IPS-18c (cell line): ENCODE measurements around the gene LOXHD1.

ENCODE experiments used
- H3K4me3 ChIP-seq: 2 replicates; pipeline ENCODE4 v1.7.0; 2013; ENCODE audit warnings: low read depth, mild to moderate bottlenecking, low read length, moderate library complexity; ENCODE audit not compliant: insufficient read depth
- H3K9me3 ChIP-seq: one replicate; pipeline ENCODE4 v1.6.1; 2013; ENCODE audit warnings: mild to moderate bottlenecking, low read length, moderate library complexity; ENCODE audit not compliant: control insufficient read depth, insufficient read depth

The LOXHD1 gene

GRCh38 chr18:46642561-46642960 is 14.5 kb downstream of the LOXHD1 start:
- Histone ChIP-seq H3K4me3 (no peak overlapping the region), H3K9me3 (peaks cover 2% of the 10 kb centered on the region)

GRCh38 chr18:46641917-46642316 is 15.1 kb downstream of the LOXHD1 start:
- peaks cover 2% of the 10 kb centered on the region for H3K9me3 ChIP-seq
- no peak overlapping the region for H3K4me3 ChIP-seq

DNA sequence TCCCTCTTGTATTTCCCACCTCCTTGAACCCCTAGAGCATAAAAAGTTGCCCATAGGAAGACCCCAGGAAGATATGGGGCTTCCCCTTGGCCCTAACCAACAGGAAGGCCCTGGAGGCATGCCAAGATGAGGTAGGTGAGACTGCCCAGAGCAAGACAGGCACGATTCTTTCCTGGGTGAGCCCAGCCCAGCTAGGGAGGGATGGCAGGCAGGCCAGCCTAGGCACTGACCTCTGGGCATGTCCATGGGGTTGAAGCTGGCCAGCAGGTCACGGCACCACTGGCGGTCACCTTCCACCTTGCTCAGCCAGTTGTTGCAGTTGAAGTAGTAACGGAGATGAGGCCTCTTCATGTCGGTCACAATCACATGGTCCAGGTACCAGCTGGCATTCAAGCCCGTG is 17.6 kb downstream of the LOXHD1 start:
- H3K4me3 ChIP-seq: no peak overlapping the region
- peaks cover under 1% of the 10 kb centered on the region for H3K9me3 ChIP-seq

GRCh38 chr18:46636040-46636630 is 20.9 kb downstream of the LOXHD1 start:
- no peaks in the 10 kb centered on the region for H3K9me3 ChIP-seq
- H3K4me3 ChIP-seq: no peak overlapping the region

DNA sequence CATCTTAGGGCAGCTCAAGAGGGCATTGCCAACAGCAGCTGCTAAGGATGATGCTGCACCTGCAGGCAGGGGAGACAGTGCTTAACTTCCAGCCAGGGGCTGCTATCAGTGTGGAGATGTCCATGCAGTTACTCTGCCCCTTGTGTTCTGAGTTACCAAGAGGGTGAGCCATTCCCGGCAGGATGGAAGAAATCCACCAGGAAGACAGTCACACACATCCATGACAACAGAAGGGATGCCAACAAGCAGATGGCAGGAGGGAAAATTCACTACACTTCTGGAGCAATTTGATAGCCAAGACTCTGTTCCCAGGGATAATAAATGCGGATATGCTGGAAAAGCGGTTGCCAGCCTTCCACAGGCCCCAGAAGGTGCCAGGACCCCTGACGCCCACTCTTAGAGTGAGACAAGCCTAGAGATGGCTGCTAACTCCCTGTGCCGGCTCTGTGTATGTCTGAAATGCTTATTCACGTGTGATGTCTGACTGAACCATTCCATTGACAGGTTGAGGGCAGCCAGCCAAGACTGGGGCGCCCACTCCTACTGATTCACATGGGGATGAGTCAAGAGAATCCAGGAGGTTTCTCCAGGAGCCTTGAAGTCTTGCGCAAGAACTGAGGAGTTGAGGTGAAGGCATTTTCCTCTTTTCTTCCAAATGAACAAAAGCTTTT is 24.5 kb downstream of the LOXHD1 start:
- H3K4me3 ChIP-seq: no peak overlapping the region
- H3K9me3 ChIP-seq: no peaks in the 10 kb centered on the region

DNA sequence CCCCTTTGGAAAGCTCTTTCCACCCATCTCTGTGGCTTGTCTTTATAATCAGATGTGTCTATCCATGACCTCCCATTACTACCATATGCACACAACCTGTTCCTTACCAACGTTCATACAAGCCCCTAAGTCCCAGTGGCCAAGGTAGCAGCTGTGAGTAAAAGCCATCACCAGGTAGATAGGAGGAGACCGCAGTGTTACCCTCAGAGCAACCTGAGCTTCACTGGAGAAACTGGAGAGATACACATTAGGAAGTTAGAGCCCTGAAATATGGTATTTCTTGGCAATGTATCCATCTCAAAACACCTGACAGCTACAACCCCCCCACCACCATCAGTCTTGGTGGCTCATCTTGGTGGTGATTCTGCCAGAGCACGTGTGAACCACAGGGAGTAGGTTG is 26.0 kb downstream of the LOXHD1 start:
- Histone ChIP-seq H3K9me3 (no peaks in the 10 kb centered on the region), H3K4me3 (no peak overlapping the region)

DNA sequence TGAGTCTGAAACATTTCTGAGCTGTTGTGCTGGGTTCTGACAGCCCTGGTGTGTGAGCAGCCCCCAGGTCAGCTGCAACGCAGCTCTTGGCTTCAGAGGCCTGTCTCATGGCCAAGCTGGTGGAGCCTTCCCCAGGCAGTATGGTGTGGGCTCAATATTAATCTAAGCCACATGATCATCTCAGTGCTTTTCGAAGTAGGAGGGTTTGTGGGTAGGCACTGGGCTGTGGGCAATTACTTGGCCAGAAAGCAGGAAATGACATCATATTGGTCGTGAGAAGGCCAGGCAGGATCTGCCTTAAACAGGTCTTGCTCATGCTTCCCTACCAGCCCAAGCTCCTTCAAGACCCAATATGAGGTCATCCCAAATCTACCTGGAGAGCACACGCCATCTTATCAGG is 26.9 kb downstream of the LOXHD1 start:
- no peaks in the 10 kb centered on the region for H3K9me3 ChIP-seq
- no peak overlapping the region for H3K4me3 ChIP-seq

GRCh38 chr18:46629361-46629760 is 27.7 kb downstream of the LOXHD1 start:
- H3K9me3 ChIP-seq: no peaks in the 10 kb centered on the region
- no peak overlapping the region for H3K4me3 ChIP-seq

DNA sequence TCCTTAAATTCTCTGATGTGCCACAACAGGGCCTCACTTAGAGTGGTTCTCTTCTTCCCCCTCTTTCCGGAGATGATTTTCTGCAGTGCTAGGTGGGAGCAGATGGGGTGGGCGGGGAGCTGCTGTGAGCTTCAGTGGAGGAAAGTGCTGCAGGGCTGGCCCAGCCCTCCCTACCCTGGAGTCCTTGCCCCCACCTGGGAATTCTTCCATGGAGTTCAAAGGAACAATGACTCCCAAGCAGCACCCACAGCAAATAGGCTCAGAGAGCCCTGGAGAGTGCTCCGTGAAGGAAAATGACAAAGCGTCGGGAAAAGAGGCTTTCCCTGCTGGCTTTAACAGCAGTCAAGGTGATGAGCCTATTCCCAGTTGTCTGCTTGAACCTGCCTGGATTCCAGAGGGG is 28.8 kb downstream of the LOXHD1 start:
- H3K9me3 ChIP-seq: no peaks in the 10 kb centered on the region
- no peak overlapping the region for H3K4me3 ChIP-seq

DNA sequence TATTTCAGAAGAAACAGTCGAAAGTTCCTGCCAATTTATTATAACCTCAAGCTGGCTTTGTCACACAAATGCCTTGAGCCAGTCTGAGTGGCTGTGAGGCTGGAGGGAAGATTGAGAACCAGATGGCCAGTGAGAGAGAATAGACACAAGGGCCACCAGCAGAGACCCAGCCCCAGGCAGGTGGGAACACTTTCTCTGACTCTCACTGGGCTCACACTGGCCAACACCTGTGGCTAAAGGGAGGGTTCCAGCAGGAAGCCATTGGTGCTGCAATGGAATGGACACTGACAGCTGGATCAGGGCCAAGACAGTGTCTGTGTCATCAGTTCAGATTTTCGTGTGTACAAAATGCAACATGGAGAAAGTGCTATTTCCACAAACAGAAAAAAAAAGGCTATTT is 29.9 kb downstream of the LOXHD1 start:
- Histone ChIP-seq H3K4me3 (no peak overlapping the region), H3K9me3 (no peaks in the 10 kb centered on the region)

DNA sequence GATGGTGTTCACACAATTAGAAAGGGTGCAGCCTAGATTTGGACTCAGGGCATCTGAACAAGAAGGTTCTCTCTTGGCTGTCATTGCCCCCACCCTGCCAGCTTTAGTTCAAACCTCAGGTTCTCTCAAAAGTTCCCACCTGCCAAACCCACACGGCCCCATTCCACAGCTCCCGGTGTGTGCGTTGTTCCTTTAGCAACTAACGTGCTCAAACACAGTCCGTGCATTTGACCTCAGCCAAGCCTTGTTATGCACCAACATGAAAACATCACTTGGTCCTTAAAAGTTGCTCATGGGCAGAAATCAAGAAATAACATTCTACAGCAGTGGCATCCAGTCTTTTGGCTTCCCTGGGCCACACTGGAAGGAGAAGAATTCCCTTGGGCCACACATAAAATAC is 32.0 kb downstream of the LOXHD1 start:
- no peaks in the 10 kb centered on the region for H3K9me3 ChIP-seq
- H3K4me3 ChIP-seq: no peak overlapping the region

GRCh38 chr18:46624127-46624526 is 32.9 kb downstream of the LOXHD1 start:
- Histone ChIP-seq H3K4me3 (no peak overlapping the region), H3K9me3 (no peaks in the 10 kb centered on the region)

DNA sequence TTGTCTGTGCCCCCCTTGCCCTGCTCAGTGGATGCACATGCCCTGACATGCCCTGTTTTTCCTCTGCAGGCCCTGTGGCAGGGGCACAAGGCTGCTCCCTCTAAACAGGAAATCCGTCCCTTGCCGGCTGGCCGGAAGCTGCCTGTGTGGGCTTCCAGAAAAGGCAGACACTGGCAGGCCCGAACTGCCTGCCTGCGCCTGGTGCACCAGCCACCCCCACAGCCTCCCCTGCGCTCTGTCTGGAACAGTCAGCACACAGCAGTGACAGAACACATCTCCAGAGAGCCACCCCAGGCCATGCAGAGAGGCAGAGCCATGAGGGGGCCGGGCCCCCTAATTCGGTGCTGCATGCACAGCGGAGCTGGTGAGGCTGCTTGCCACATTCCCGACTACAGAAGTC is 33.5 kb downstream of the LOXHD1 start:
- no peaks in the 10 kb centered on the region for H3K9me3 ChIP-seq
- H3K4me3 ChIP-seq: no peak overlapping the region

GRCh38 chr18:46622999-46623398 is 34.0 kb downstream of the LOXHD1 start:
- no peaks in the 10 kb centered on the region for H3K9me3 ChIP-seq
- H3K4me3 ChIP-seq: no peak overlapping the region

DNA sequence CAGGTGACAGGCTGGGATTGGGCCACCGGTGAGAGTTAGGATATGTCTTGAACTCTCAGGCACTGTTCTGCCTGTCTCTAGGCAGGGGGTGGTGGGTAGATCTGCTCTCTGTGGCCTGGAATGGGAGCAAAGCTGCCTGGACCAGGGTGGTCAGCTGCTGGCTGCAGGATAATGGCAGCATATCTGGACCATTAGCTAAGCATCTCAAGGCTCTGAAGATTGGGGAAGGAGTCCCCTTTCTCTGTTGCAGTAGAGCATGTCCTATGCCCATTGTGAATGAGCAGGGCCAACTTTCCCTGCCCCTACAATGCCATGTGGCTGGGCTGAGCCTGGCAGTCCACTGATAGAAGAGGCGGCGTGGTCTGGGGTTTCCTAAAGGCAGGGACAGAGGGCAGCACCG is 34.6 kb downstream of the LOXHD1 start:
- Histone ChIP-seq H3K9me3 (no peaks in the 10 kb centered on the region), H3K4me3 (no peak overlapping the region)

DNA sequence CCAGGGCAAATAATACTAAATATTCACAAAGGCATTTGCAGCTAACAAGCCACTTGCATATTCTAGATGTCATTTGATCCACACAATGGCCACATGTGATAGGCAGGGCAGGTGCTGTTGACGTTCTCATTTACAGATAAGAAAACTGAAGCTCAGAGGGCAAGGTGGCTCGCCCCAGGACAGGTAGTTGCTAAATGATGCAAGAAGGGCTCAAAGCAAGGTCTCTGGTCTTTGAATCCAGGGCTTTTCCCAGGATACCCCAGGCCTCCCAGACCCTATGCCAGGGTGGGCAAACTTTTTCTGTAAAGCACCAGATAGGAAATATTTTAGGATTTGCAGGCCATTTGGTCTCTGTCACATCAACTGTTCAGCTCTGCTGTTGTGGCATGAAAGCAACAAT is 35.1 kb downstream of the LOXHD1 start:
- Histone ChIP-seq H3K4me3 (no peak overlapping the region), H3K9me3 (no peaks in the 10 kb centered on the region)

GRCh38 chr18:46621111-46621766 is 35.8 kb downstream of the LOXHD1 start:
- Histone ChIP-seq H3K4me3 (no peak overlapping the region), H3K9me3 (no peaks in the 10 kb centered on the region)

- Histone ChIP-seq H3K9me3 (no peaks in the 10 kb centered on the region), H3K4me3 (no peak overlapping the region)
Observed at GRCh38 chr18:46619559-46619958, 37.5 kb downstream of the LOXHD1 start.
